Neural progenitor cell (in vitro differentiated cells): ENCODE results near the gene RGS6. TPM values are rescaled to one million over a fixed set of nuclear protein-coding genes. Genes with fewer than 3 reads are reported as not detected.

ENCODE experiments used
- DNase-seq: peaks from one replicate; pipeline ENCODE4 v3.0.0-alpha.2; 2016; ENCODE audit warnings: low spot score
- H2AFZ ChIP-seq: fragments of 200-600 bp; sonication (generic); replicated peaks from 2 replicates; pipeline ENCODE4 v1.6.1; 2016; ENCODE audit warnings: antibody characterized with exemption
- H3F3A ChIP-seq: fragments of 200-600 bp; sonication (generic); 2 replicates; pipeline ENCODE4 v1.6.1; 2016; ENCODE audit warnings: antibody characterized with exemption, low read depth
- H3K27ac ChIP-seq: fragments of 200-600 bp; sonication (generic); 2 replicates; pipeline ENCODE4 v1.5.1; 2016; ENCODE audit warnings: mild to moderate bottlenecking
- H3K27me3 ChIP-seq: fragments of 200-600 bp; sonication (generic); 2 replicates; pipeline ENCODE4 v1.6.1; 2016; ENCODE audit warnings: mild to moderate bottlenecking, moderate library complexity
- H3K36me3 ChIP-seq: fragments of 200-600 bp; sonication (generic); 2 replicates; pipeline ENCODE4 v1.5.1; 2016
- H3K4me1 ChIP-seq: fragments of 200-600 bp; sonication (generic); 2 replicates; pipeline ENCODE4 v1.6.1; 2016; ENCODE audit warnings: mixed run types
- H3K4me2 ChIP-seq: fragments of 200-600 bp; sonication (generic); 2 replicates; pipeline ENCODE4 v1.6.1; 2016
- H3K4me3 ChIP-seq: fragments of 200-600 bp; sonication (generic); 2 replicates; pipeline ENCODE4 v1.5.1; 2016
- H3K79me2 ChIP-seq: fragments of 200-600 bp; sonication (generic); 2 replicates; pipeline ENCODE4 v1.6.1; 2016; ENCODE audit warnings: low read depth
- H3K9ac ChIP-seq: fragments of 200-600 bp; sonication (generic); 2 replicates; pipeline ENCODE4 v1.6.1; 2016
- H3K9me3 ChIP-seq: fragments of 200-600 bp; sonication (generic); 2 replicates; pipeline ENCODE4 v1.5.1; 2016; ENCODE audit warnings: low read depth
- H4K20me1 ChIP-seq: fragments of 200-600 bp; sonication (generic); 2 replicates; pipeline ENCODE4 v1.6.1; 2016; ENCODE audit warnings: low read depth
- H3K27ac Mint-ChIP-seq: 3 replicates; pipeline ENCODE4 v1.8.0; 2021; ENCODE audit warnings: mixed read lengths
- H3K27me3 Mint-ChIP-seq: 2 replicates; pipeline ENCODE4 v1.8.0; 2022; ENCODE audit warnings: low read depth, mild to moderate bottlenecking, inconsistent platforms, moderate library complexity, mixed read lengths; ENCODE audit not compliant: insufficient read depth
- H3K36me3 Mint-ChIP-seq: 3 replicates; pipeline ENCODE4 v1.8.0; 2021; ENCODE audit warnings: mixed read lengths
- H3K4me1 Mint-ChIP-seq: 3 replicates; pipeline ENCODE4 v1.8.0; 2021; ENCODE audit warnings: mixed read lengths
- H3K4me3 Mint-ChIP-seq: 3 replicates; pipeline ENCODE4 v1.8.0; 2021; ENCODE audit warnings: mild to moderate bottlenecking, moderate library complexity, mixed read lengths
- H3K9me3 Mint-ChIP-seq: 3 replicates; pipeline ENCODE4 v1.8.0; 2020; ENCODE audit warnings: mixed read lengths
- CTCF ChIP-seq: fragments of 200-600 bp; sonication (generic); IDR thresholded peaks from 2 replicates; pipeline ENCODE4 v1.5.1; 2017; ENCODE audit warnings: antibody characterized with exemption, mild to moderate bottlenecking
- EZH2 ChIP-seq: fragments of 200-600 bp; sonication (generic); IDR thresholded peaks from 2 replicates; pipeline ENCODE4 v1.6.1; 2017; ENCODE audit warnings: antibody characterized with exemption, mild to moderate bottlenecking, moderate library complexity
- EZH2phosphoT487 ChIP-seq: fragments of 200-600 bp; sonication (generic); IDR thresholded peaks from 2 replicates; pipeline ENCODE4 v1.6.1; 2017; ENCODE audit warnings: antibody characterized with exemption
- total RNA-seq: library from RNA; depleted of rRNA; stranded (reverse); fragments of >200 nt; gene quantifications from 2 replicates; pipeline ENCODE4 v1.2.3, GENCODE V29; 2015; ENCODE audit warnings: low replicate concordance

The RGS6 gene
- total RNA-seq, 1 donor from 2014 or later, result 0.80 TPM

GRCh38 chr14:72513965-72514659 lies 581.9 kb downstream of the RGS6 start:
- Mint-ChIP-seq H3K27me3 (peaks cover 2% of the 10 kb centered on the region), H3K4me3 (no peak overlapping the region), H3K27ac (peak overlapping the region; percentile 42), H3K4me1 (peaks cover 18% of the 10 kb centered on the region), H3K36me3 (no peaks in the 10 kb centered on the region), H3K9me3 (no peaks in the 10 kb centered on the region)
- no peak overlapping the region for H3K9ac ChIP-seq
- H3F3A ChIP-seq, result no peaks in the 10 kb centered on the region
- H3K79me2 ChIP-seq, result no peaks in the 10 kb centered on the region
- no peaks in the 10 kb centered on the region for H3K9me3 ChIP-seq
- peak overlapping the region; percentile 44 for H2AFZ ChIP-seq
- H4K20me1 ChIP-seq, result no peaks in the 10 kb centered on the region
- no peak overlapping the region for H3K4me3 ChIP-seq
- H3K4me1 ChIP-seq, result no peaks in the 10 kb centered on the region
- H3K27me3 ChIP-seq, result no peaks in the 10 kb centered on the region
- DNase-seq, result peak; percentile 64
- TF ChIP-seq EZH2 (no peak), CTCF (peak; percentile 80)
- H3K36me3 ChIP-seq, result no peaks in the 10 kb centered on the region
- no peak overlapping the region for H3K4me2 ChIP-seq
- no peak overlapping the region for H3K27ac ChIP-seq

GRCh38 chr14:72514660-72515025 lies 582.4 kb downstream of the RGS6 start:
- Histone ChIP-seq H3K9me3 (no peaks in the 10 kb centered on the region), H3F3A (no peaks in the 10 kb centered on the region), H3K79me2 (no peaks in the 10 kb centered on the region), H3K4me2 (no peak overlapping the region), H3K27ac (no peak overlapping the region), H3K27me3 (no peaks in the 10 kb centered on the region), H3K4me1 (no peaks in the 10 kb centered on the region), H3K9ac (no peak overlapping the region), H2AFZ (no peak overlapping the region), H3K36me3 (no peaks in the 10 kb centered on the region), H4K20me1 (no peaks in the 10 kb centered on the region), H3K4me3 (no peak overlapping the region)
- DNase-seq, result no peak
- Mint-ChIP-seq H3K27me3 (peaks cover under 1% of the 10 kb centered on the region), H3K36me3 (no peaks in the 10 kb centered on the region), H3K4me1 (peaks cover 18% of the 10 kb centered on the region), H3K9me3 (no peaks in the 10 kb centered on the region), H3K4me3 (no peak overlapping the region), H3K27ac (no peak overlapping the region)
- TF ChIP-seq CTCF (no peak), EZH2phosphoT487 (no peak), EZH2 (no peak)

- TF ChIP-seq EZH2phosphoT487, result no peak
- no peak for TF ChIP-seq EZH2
- peak; percentile 4 for TF ChIP-seq CTCF
- Mint-ChIP-seq H3K27ac (no peak overlapping the region), H3K4me3 (peak overlapping the region; percentile 50), H3K4me1 (peaks cover 18% of the 10 kb centered on the region), H3K36me3 (no peaks in the 10 kb centered on the region), H3K27me3 (no peaks in the 10 kb centered on the region), H3K9me3 (peaks cover 5% of the 10 kb centered on the region)
- no peaks in the 10 kb centered on the region for H3F3A ChIP-seq
- no peak overlapping the region for H3K4me3 ChIP-seq
- no peaks in the 10 kb centered on the region for H3K36me3 ChIP-seq
- H3K27ac ChIP-seq, result no peak overlapping the region
- H4K20me1 ChIP-seq, result no peaks in the 10 kb centered on the region
- H3K9me3 ChIP-seq, result no peaks in the 10 kb centered on the region
- H3K79me2 ChIP-seq, result no peaks in the 10 kb centered on the region
- H2AFZ ChIP-seq, result no peak overlapping the region
- no peaks in the 10 kb centered on the region for H3K4me1 ChIP-seq
- no peak for DNase-seq
- no peak overlapping the region for H3K9ac ChIP-seq
- H3K4me2 ChIP-seq, result no peak overlapping the region
- H3K27me3 ChIP-seq, result no peaks in the 10 kb centered on the region
These were observed 583.8 kb downstream of the RGS6 start for GRCh38 chr14:72515779-72516770.
